CD4-positive, alpha-beta T cell treated with Interleukin-15 for 4 hours (primary cell): ENCODE results near the gene PDCD1LG2.
A peak's percentile ranks its signal among the peaks of the same experiment; 100 is the strongest.
"Not testable (repeated sequence)": the region's sequence is repeated elsewhere in the genome, so short reads cannot be mapped to it uniquely, and the experiment has no call there.

ENCODE experiments used
- DNase-seq: peaks from one replicate; pipeline ENCODE4 v3.0.0-alpha.2; 2020; ENCODE audit warnings: low spot score

PDCD1LG2 gene

DNA sequence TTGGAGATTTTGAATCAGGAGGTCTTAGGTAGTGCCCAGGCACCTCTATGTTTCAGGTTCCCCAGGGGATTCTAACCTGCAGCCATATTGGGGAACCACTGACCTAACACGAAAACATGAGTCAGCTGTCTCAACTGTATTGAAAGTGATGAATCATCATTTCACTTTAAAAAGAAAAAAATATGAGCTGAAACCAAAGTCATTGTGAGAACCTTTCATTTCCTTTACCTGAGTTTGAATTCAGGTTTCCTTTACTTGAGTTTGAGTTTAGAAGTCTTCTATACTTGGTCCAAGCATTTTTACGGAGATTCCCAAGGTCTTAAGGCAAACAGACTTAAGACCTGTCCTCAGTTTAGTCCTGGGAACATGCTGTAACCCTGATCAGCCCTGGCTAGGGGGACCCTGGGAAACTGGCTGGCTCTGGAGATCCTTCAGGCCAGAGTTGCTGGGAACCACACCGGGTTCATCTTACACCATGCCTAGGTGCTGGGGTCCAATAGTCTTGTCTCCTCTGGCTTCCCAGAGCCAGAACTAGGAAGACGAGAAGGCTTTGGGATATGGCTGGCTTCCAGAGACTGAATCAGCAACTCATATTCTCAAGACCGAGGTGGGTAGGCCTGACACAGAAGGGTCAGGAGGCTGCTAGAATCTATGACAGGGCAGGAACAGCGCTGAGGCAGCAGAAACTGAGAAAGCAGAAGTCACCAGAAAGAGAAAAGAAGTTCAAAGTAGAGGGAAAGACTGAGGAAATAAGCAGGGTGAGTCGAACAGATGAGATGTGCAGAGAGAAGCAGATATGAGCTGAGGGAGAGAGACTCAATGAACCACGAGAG, 16.4 kb upstream of the PDCD1LG2 start:
- peak; percentile 26 for DNase-seq

DNA sequence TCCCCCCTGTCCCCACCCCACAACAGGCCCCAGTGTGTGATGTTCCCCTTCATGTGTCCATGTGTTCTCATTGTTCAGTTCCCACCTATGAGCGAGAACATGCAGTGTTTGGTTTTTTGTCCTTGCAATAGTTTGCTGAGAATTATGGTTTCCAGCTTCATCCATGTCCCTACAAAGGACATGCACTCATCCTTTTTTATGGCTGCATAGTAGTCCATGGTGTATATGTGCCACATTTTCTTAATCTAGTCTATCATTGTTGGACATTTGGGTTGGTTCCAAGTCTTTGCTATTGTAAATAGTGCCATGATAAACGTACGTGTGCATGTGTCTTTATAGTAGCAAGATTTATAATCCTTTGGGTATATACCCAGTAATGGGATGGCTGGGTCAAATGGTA, 15.6 kb upstream of the PDCD1LG2 start:
- not testable (repeated sequence) for DNase-seq

DNA sequence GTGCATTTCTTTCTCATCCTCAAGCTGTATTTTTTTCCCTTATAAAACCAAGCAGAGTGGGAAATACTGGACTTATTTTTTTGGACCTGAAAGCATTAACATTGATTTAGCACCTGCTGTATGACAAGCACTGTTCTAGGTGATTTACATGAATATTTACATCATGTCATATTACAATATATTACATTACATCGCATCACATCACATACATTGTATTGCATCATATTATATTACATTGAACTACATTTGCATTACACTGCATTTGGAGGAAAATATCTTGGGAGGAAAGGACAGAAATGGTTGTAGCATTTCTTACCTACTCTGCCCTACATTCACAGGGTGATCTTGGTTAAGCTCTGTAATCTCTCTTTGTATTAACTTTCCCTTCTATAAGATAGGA, 11.2 kb upstream of the PDCD1LG2 start:
- DNase-seq: no peak

DNA sequence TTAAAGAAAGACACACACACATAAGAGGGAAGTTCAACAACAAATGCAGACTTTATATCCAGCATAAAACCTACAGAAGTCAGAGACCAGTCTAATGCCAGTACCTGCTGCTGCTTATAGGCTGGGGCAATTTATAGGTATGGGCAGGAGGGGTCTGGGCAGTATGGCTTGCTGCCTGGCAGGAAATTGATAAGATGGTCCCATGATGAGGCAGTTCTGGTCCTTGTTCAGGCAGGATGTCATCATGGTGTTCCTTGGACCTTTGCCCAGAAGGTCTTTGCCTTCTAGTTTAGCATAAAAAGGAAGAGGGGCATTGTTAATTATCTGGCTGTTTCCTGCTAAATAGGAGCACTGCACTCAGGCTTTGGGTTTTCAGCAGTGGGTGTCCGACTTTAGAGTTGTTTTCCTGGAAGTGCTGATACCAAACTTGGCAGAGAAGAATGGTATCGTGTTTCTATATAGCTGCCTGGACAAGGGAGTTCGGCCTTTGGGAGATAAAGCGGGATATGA, 10.4 kb upstream of the PDCD1LG2 start:
- no peak for DNase-seq

DNA sequence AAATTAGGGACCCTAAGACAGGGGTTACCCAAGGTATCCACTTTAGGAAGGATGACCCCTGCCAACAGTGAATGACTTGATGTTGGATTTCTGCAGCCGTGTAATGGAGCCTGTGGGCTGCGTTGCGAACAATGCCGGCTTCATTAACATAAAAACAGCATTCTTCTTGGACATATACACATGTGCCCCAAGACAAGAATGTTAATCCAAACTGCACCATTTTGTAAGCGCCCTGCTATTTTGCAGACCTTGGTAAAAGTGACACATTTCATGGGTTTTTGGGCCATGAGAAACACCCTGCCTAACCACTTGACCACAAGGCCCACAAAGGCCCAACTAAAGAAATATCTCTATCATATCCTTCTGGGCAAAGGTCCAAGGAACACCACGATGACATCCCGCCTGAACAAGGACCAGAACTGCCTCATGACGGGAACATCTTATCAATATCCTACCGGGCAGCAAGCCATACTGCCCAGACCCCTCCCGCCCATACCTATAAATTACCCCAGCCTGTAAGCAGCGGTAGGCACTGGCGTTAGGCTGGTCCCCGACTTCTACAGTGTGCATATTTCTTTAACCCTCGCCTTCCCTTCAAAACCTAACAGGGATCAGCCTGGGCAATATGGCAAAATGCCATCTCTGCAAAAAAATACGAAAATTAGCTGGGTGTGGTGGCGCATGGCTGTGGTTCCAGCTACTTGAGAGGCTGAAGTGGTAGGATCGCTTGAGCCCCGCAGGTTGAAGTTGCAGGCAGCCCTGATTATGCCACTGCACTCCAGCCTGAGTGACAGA, 9.7 kb upstream of the PDCD1LG2 start:
- no peak for DNase-seq

DNA sequence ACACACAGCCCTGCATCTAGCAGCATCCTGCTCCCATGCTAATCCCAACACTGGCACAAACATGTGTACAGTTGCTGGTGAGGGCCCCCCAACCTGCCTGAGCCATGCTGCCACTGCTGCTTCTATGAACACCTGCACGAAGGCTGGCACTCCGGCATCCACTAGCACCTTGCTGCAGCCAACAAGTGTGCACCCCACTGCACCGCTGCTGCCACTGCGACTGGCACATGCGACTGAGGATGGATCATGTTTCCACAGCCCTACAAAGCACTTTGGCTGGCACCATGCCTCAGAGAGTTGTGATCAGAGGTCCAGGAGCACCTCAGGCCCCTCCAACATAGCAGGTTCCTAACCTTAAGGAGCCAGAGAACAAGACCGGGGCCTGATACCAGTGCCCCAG, 7.8 kb upstream of the PDCD1LG2 start:
- DNase-seq: no peak

DNA sequence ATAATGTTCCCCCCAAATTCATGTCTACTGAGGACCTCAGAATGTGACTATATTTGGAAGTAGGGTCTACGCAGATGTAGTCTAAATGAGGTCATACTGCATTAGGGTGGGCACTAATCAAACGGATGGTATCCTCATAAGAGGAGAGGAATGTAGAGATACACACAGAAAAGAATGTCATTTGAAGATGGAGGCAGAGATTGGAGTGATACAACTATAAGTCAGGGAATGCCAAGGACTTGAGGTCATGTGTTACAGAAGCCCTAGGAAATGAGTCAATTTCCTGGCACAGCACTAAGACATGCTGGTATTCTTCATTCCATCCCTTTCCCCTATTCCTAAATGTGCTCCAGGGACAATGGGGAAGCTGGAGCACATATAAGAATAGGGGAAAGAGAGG, 758 bp upstream of the PDCD1LG2 start:
- no peak for DNase-seq

DNA sequence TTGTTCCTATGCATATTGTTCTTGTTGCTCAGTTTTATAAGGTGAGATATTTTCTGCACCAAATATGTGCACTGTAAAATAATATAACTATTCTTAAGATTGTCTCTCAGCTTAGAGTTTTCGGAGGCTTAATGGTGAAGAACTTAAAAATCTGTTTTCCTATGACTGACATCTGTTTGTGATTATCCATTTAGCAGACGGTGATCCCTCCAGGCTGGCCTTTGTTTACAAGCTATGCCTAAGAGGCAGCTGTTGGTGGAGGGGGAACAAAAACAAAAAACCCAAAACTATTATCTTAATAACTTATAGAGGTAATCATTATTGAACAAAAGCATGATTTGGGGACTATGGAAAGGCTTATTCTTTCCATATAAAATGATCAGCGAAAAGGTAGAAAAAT, 658 bp downstream of the PDCD1LG2 start:
- no peak for DNase-seq

DNA sequence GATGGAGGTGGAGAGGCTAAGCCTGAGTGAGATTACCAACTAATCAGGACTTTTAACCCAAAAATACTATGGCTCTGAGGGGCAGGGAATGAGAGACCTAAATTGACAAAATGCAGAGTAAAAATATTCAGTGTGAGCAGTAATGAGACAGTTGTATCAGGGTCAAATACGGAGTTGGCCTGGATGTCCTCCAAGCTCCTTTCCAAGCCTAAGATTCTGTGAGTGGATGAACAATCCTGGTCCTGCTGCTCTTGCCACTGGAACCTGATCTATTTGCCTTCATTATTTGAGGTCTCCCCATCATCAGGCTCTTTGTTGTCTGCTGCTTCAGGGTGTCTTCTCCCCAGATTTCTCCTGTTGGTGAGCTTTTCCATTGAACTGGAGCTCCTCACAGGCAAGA, 1.1 kb downstream of the PDCD1LG2 start:
- no peak for DNase-seq

DNA sequence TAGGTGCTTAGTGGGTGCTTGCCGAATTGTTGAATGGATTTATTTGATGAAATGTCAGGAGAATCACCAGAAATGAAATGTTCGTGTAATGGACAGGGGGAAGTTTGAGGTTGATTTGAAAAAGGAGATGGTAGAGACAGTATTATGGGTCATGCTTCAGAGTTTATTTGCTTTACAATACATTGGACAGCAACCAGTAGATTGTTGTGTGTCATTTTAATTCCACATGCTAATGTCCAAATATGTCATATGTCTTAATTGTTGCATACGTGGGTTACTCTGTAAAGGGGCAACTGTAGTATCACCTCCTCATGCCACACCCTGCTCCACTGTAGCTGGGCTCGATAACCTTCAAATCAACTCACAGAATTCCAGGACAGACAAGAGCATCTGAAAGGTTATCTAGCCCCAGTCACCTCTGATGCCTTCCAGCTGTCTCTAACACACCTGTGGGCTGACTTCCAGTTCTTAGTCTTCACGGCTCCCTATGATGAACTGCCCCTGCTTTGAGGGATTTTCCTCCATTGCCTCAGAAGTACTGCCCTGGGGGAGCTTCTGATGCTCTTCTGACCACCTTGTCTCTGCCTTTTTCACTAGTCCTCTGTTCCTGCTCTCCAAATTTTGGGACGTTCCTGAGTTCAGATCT, 1.7 kb downstream of the PDCD1LG2 start:
- DNase-seq: no peak

DNA sequence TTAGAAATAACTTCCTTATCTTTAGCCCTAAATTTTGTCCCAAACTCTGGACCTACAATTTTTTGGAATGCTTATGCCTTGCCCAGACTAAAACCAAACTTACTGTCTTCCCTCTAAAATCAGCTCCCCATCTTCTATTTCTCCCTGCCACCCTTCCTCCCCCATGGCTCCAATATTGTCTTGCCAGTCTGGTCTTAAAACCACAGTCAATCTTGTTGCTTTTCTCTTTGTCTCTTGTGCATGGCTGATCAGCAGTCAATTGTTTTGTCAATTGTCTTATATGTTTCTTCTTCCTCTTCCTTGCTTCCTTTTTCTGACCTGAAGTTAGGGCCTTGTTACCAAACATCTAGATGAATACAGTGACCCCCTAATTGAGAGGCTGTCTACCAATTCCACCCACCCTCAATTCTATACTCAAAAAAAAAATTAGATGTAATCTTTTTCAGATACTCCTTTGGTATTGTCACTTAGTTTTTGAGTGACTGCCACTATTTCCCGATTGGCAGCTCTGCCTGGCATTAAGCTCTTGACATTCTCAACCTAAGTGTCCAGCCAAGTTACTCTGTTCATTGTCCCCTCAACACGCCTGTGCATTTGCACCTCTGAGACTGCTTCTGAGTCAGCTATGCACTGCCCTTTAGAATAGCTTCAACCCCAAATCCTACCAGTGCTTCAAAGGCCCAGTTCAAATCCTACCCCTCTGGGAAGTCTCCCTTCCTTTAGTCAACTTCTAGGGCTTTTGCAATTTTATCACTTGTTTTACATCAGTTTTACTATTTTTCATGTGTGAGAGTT, 2.5 kb downstream of the PDCD1LG2 start:
- DNase-seq: no peak

DNA sequence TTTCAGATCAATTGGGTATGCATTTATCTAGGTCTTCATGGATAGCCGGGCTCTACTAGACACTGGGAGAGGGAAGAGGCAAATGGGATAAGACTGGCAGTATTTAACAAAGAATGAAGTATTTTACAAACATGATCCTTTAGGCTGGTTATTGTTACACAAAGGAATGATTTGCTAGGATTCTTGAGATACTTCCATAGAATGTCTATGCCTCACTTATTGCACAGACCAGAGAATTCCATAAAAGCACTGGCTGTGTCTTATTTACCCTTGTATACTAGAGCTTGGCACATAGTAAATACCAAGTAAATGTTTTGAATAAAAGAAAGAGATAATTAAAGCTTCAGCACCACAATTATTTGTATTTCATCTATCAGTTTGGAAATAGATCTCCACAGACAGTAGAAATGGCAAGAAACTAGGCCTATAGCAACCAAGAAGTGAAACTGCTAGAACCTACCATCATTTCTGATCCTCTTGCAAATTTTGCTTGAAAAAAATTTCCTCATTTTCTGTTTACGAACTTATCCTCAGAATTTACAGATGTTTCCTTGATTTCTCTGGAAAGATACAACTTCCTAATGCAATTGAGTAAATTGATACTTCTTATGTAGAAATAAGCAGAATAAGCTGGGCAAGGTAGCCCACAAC, 3.8 kb downstream of the PDCD1LG2 start:
- no peak for DNase-seq

DNA sequence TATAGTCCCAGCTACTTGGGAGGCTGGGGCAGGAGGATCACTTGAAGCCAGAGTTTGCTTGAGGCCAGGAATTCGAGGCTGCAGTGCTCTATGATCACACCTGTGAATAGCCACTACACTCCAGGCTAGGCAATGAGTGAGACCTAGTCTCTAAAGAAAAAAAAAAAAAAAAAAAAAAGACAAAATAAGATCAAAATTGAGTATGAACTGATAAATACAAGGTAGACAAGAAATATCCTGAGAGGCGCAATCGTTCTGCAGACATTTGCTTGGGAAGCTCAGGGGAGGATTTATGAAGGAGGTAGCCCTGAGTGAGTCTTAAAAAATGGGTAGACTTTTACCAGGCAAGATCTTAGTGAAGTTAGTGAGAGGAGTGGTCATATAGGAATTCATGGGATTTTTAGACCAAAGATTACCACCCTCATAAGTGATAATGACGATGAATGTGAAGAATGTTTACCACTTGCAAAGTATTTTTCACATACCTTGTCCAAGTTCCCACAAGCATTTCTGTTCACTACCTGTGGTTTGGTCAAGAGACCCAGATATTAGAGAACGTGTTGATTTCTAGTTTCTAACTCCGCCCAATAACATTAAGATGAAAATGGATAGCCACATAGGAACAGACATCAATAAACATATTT, 4.4 kb downstream of the PDCD1LG2 start:
- DNase-seq: no peak

DNA sequence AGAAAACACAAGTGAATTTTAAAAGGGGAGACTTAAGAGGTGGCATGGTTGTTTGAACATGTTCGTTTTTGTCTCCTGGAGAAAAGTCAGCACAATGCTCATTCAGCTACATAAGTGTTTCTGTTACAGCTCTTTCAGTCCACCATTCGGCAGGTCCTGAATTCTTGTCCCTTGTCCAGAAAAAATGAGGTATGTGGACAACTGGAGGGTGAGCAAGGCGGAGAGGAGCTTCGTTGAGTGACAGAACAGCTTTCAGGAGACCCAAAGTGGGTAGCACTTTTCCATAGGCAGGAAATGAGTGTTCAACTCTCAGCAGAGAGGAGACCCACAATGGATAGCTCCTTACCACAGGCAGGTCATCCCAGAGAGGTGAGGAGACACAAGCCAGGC, 4.9 kb downstream of the PDCD1LG2 start:
- DNase-seq: no peak

DNA sequence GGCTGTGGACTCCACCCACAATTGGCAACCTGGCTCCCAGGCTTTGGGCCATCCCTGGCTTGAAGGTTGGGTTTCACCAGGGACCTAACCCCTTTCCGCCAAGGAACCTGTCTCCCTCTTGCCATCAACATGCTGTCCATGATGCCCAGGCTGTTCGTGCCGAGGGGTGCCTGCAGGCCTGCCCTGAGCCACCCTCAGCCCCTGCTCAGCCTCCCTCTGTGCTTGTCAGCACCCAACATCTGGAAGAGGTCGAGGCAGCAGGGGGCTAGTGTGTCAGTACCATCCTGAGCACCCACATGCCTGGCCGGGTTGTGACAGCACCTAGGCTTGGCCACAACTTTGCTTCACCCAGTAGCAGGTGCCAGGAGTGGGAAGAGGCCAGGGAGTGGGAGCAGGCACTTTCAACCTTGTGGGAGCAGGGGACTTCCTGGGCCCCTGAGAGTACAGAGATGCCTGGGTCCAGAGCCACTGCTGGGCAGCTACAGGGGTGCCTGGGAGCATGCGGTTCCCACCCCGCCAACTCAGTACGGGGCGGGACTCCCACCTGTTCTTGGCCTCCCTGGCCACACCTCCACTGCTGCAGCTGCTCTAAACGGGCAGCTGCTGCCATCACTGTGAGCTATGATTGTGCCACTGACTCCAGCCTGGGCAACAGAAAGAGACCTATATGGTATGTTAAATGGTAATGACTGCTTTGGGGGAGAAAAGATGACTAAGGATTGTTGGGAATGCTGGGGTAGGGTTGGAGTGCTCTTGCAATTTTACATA, 6.3 kb downstream of the PDCD1LG2 start:
- no peak for DNase-seq

DNA sequence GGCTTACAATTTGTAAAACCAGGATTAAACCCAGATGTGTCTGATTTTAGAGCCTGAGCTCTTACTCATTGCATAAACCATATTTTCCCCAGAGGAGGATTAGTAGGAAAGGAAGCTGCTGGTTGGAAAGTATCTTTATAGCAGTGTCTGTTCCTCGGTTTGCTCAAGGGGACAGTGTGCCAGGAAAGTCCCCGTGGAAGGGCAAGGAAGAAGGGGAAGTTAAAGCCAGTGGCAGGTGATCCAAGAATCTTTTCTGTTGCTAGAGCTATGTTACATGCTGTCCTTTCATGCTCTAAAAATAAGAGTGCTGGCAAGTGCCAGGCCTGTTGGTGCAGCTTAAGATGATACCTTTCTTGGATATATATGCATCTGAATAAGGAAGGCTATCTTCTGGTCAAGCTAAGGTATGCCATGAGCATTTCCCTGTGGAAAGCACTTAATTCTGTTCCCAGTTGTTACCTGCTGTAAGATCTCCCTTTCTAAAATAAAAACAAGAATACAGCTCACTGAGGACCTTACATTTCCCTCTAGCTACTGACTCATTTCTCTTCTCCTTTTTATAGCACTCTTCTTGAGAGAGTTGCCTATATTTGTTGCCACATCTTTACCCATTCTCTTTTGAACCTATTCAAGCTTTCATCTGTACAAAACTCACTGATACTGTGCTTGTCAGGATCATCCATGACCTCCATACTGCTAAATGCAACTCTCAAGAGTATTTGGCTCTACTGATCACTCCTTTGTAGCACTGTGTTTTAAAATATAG, 8.0 kb downstream of the PDCD1LG2 start:
- DNase-seq: no peak

DNA sequence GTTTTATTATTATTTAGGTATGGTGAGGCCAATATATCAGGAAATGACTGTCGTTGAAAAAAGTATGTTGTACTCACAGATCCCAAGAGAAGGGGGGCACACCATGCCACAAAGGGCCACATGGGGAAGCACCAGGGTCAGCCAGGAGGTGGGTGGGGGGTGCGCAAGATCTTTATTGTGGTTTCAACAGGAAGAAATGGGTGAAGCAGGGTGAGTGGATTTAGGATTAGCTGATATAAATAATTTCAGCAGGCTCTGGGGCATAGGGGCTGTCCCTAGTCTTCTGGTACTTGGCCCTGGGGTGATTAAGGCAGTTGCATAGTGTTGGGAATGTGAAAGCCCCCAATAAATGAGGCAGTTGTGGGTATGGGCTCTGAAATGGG, 8.6 kb downstream of the PDCD1LG2 start:
- no peak for DNase-seq

DNA sequence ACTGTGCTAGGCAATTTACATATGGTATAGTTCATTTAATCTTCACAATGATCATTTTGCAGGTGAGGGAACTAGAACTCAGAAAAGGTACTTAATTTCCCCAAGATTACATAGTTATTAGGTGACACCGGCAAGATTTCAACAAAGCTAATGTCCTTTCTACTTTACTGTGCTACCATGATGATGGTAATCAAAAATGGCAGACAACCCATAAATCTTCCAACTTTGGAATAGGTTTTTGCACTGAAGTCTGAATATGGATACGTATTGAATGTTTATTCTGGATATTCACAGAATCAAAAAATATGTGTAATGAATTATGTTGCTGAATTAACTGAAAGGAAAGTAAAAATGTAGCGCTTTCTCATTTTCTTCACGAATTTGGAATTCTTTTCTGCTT, 13.8 kb downstream of the PDCD1LG2 start:
- DNase-seq: no peak

DNA sequence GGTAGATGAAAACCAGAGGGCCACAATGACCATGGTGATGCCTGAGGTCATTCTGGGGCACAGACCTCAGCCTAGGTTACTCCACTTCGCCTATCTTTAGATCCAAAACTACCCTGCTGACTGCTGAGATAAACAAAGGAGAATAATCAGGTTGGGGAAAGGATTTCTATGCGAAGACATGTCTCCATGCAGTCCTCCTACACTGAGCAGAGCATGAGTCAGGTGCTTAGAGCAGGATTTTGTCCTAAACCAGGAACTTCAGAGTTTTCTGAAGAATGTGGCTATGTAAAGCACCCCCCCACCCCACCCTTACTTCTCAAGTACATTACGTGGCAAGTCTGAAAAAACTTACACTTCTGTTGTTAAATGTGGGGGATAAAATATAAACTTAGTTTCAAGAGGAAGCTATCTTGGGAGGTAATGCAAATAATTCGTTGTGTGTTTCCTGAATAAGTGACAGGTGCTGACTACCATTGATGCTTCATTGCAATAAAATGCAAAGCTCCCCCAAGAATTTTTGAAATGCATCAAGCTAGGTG, 19.4 kb downstream of the PDCD1LG2 start:
- no peak for DNase-seq
